GM12878 (cell line): ENCODE measurements around the gene KIF12. TPM values are rescaled to one million over a fixed set of nuclear protein-coding genes. Genes with fewer than 3 reads are reported as not detected.
A peak's percentile ranks its signal among the peaks of the same experiment; 100 is the strongest.

ENCODE experiments used
- ATAC-seq: fragments of 200-7000 bp; cut with Tn5 transposase; 3 replicates; pipeline ENCODE4 v1.9.1; 2020; ENCODE audit warnings: mild to moderate bottlenecking, moderate library complexity
- BruUV-seq: library from RNA; stranded (reverse); fragments of 400-500 nt; replicated peaks from 2 replicates; lab custom pipeline; 2021; lab: Mats Ljungman, UMichigan
- CTCF ChIA-PET: fragments of 300-600 bp; sonication (Branson Sonifier 250); formaldehyde crosslinking; extraction: SDS; loops from one replicate; lab custom pipeline; 2021; ENCODE audit warnings: inconsistent platforms; lab: Yijun Ruan, JAX
- POLR2A ChIA-PET: fragments of 350-600 bp; formaldehyde crosslinking; extraction: SDS; loops from one replicate; lab custom pipeline; 2021; ENCODE audit warnings: inconsistent platforms; lab: Charles Lee
- RAD21 ChIA-PET: fragments of 300-600 bp; sonication (Branson Sonifier 250); formaldehyde crosslinking; loops from one replicate; lab custom pipeline; 2023; ENCODE audit warnings: antibody characterized with exemption; ENCODE audit not compliant: unreplicated experiment; lab: Charles Lee
- SMC1A ChIA-PET: fragments of 300-600 bp; sonication (Branson Sonifier 250); formaldehyde crosslinking; loops from one replicate; lab custom pipeline; 2023; ENCODE audit not compliant: unreplicated experiment, uncharacterized antibody; lab: Charles Lee
- DNase-seq: peaks from one replicate; pipeline ENCODE4 v3.0.0-alpha.2; 2011; ENCODE audit warnings: low read depth, low spot score
- FAIRE-seq: peaks from 3 replicates; lab custom pipeline; 2011; peaks lifted over from hg19 to GRCh38; lab: Jason Lieb, UNC
- H2AFZ ChIP-seq: 2 replicates; pipeline ENCODE4 v1.6.0; 2011; ENCODE audit warnings: low read depth, low read length, control low read depth; ENCODE audit not compliant: control insufficient read depth
- H3K27ac ChIP-seq: 2 replicates; pipeline ENCODE4 v1.5.1; 2011; ENCODE audit warnings: control low read depth; ENCODE audit not compliant: control insufficient read depth, insufficient read depth
- H3K27me3 ChIP-seq, 2 experiments: replicated peaks in 1 of 2; 2 replicates each; pipeline versions ENCODE4 v1.6.0 to v1.6.1; 2011; ENCODE audit warnings: low read length in 1 of 2; ENCODE audit not compliant: control insufficient read depth in 2 of 2, insufficient read depth in 2 of 2
- H3K36me3 ChIP-seq, 2 experiments: 2 replicates each; pipeline ENCODE4 v1.5.1; 2011; ENCODE audit warnings: low read length in 1 of 2; ENCODE audit not compliant: control insufficient read depth in 2 of 2, insufficient read depth in 2 of 2
- H3K4me1 ChIP-seq: 2 replicates; pipeline ENCODE4 v1.6.1; 2011; ENCODE audit warnings: mild to moderate bottlenecking, low read length, moderate library complexity, mixed read lengths; ENCODE audit not compliant: control insufficient read depth, insufficient read depth
- H3K4me2 ChIP-seq: 2 replicates; pipeline ENCODE4 v1.6.0; 2011; ENCODE audit warnings: control low read depth; ENCODE audit not compliant: control insufficient read depth, insufficient read depth
- H3K4me3 ChIP-seq: fragments of 200-600 bp; sonication (generic); 2 replicates; pipeline ENCODE4 v1.5.1; 2016
- H3K79me2 ChIP-seq: 2 replicates; pipeline ENCODE4 v1.6.0; 2011; ENCODE audit warnings: low read length; ENCODE audit not compliant: control insufficient read depth, insufficient read depth
- H3K9ac ChIP-seq: 2 replicates; pipeline ENCODE4 v1.8.0; 2011; ENCODE audit warnings: low read length, control low read depth, mixed read lengths; ENCODE audit not compliant: control insufficient read depth, insufficient read depth
- H3K9me3 ChIP-seq: replicated peaks from 3 replicates; pipeline ENCODE4 v1.5.1; 2011; ENCODE audit warnings: mild to moderate bottlenecking, low read length; ENCODE audit not compliant: control insufficient read depth, insufficient read depth
- H4K20me1 ChIP-seq: 2 replicates; pipeline ENCODE4 v1.6.0; 2011; ENCODE audit not compliant: control insufficient read depth, insufficient read depth
- BACH1 ChIP-seq: fragments of 450-650 bp; IDR thresholded peaks from 2 replicates; pipeline ENCODE4 v1.6.1; 2017; ENCODE audit warnings: mild to moderate bottlenecking, borderline replicate concordance
- BHLHE40 ChIP-seq, 2 experiments: fragments of 450-650 bp in 1 of 2; IDR thresholded peaks; 2 replicates each; pipeline ENCODE4 v1.6.1; 2011 to 2017; ENCODE audit warnings: low read depth in 2 of 2, borderline replicate concordance in 1 of 2, improper control_type of control experiment in 1 of 2, low read length in 1 of 2, mild to moderate bottlenecking in 1 of 2
- BMI1 ChIP-seq: fragments of 450-650 bp; IDR thresholded peaks from 2 replicates; pipeline ENCODE4 v1.6.1; 2016; ENCODE audit warnings: mild to moderate bottlenecking, moderate library complexity, borderline replicate concordance
- EP300 ChIP-seq, 2 experiments: fragments of 150-350 bp in 1 of 2; IDR thresholded peaks; 2 replicates each; pipeline ENCODE4 v1.6.1; 2011 to 2012; ENCODE audit warnings: low read depth in 2 of 2, low read length in 2 of 2, borderline replicate concordance in 1 of 2, improper control_type of control experiment in 1 of 2, inconsistent platforms in 1 of 2; ENCODE audit not compliant: control insufficient read depth in 1 of 2
- ETV6 ChIP-seq, 2 experiments: fragments of 450-650 bp in 1 of 2; IDR thresholded peaks in 1 of 2; conservative IDR thresholded peaks in 1 of 2; 2 replicates each; pipeline ENCODE4 v1.6.1; 2014; ENCODE audit warnings: antibody characterized with exemption in 1 of 2, borderline replicate concordance in 1 of 2, low read depth in 1 of 2, mild to moderate bottlenecking in 1 of 2, moderate library complexity in 1 of 2
- GABPA ChIP-seq: IDR thresholded peaks from 2 replicates; pipeline ENCODE4 v1.6.1; 2014; ENCODE audit warnings: antibody characterized with exemption, low read depth, mild to moderate bottlenecking, inconsistent platforms
- HDAC2 ChIP-seq: fragments of 200-600 bp; sonication (generic); IDR thresholded peaks from 2 replicates; pipeline ENCODE4 v1.6.1; 2017
- IRF5 ChIP-seq: fragments of 450-650 bp; IDR thresholded peaks from 2 replicates; pipeline ENCODE4 v1.6.1; 2017; ENCODE audit warnings: borderline replicate concordance
- RBBP5 ChIP-seq: fragments of 200-600 bp; sonication (generic); conservative IDR thresholded peaks from 2 replicates; pipeline ENCODE4 v1.6.1; 2016
- RFX5 ChIP-seq: IDR thresholded peaks from 2 replicates; pipeline ENCODE4 v1.6.1; 2011; ENCODE audit warnings: low read depth, low read length, improper control_type of control experiment
- TARDBP ChIP-seq: IDR thresholded peaks from 2 replicates; pipeline ENCODE4 v1.6.1; 2016; ENCODE audit warnings: borderline replicate concordance
- ZSCAN29 ChIP-seq: fragments of 450-650 bp; IDR thresholded peaks from 2 replicates; pipeline ENCODE4 v1.6.1; 2017; ENCODE audit warnings: mild to moderate bottlenecking, moderate library complexity
- ZZZ3 ChIP-seq: IDR thresholded peaks from 2 replicates; pipeline ENCODE4 v1.6.1; 2011; ENCODE audit warnings: low read depth; ENCODE audit not compliant: control insufficient read depth, insufficient read length
- WGBS: methylation state at CpG from one replicate; pipeline ENCODE4 v1.1.6; 2016; ENCODE audit warnings: low lambda C conversion rate; ENCODE audit not compliant: insufficient replicate concordance, insufficient coverage; ENCODE audit errors: missing lambda C conversion rate; 5-methylcytosine and 5-hydroxymethylcytosine counted together
- in situ Hi-C: fragments of 300-500 bp; cut with MboI; formaldehyde crosslinking; loops from 9 replicates; pipeline ENCODE4 v1.14.3; 2018; ENCODE audit warnings: mixed read lengths
- intact Hi-C: fragments of 100-400 bp; cut with micrococcal nuclease; formaldehyde crosslinking; loops from one replicate; pipeline ENCODE4 v1.14.2; 2022; ENCODE audit not compliant: unreplicated experiment
- polyA plus RNA-seq, 11 experiments: library from polyadenylated mRNA; depleted of rRNA in 4 of 11; unstranded in 6 of 11; stranded (reverse) in 5 of 11; fragments of >200 nt; fragmentation: Nextera tagmentation in 4 of 11; fragmentation: Illumina TruSeq in 1 of 11; extraction: Ambion mirVana in 4 of 11; extraction: Trizol in 1 of 11; gene quantifications; 1 replicate in 1 of 11; 2 replicates in 10 of 11; pipeline versions ENCODE4 v1.2.1 to v1.2.3, GENCODE V29; 2011 to 2016; ENCODE audit warnings: inconsistent platforms in 2 of 11, missing spikeins in 2 of 11, low read depth in 1 of 11
- total RNA-seq, 4 experiments: library from RNA; depleted of rRNA in 3 of 4; stranded (reverse); fragments of >200 nt in 3 of 4; fragmentation: Illumina TruSeq in 1 of 4; extraction: Trizol in 1 of 4; gene quantifications; 2 replicates each; pipeline versions ENCODE4 v1.2.1 to v1.2.3, GENCODE V29; 2013 to 2021

Gene KIF12
- total and polyA plus RNA-seq, 10 of the 15 experiments (the other 5 are each of a cell fraction or from before 2014, with no cell fraction given), result not detected

GRCh38 chr9:114050226-114050568 is 48.9 kb downstream of the KIF12 start:
- H3K79me2 ChIP-seq, result no peaks in the 10 kb centered on the region
- no TSS peak for BruUV-seq
- ChIA-PET RAD21 (no interaction called here), CTCF (no interaction called here), SMC1A (no interaction called here), POLR2A (no interaction called here)
- H3K4me3 ChIP-seq, result no peak overlapping the region
- H3K27ac ChIP-seq, result no peak overlapping the region
- H3K9me3 ChIP-seq, result no peaks in the 10 kb centered on the region
- no peak for DNase-seq
- H3K9ac ChIP-seq, result no peak overlapping the region
- ATAC-seq, result no peak
- H3K4me2 ChIP-seq, result no peak overlapping the region
- intact Hi-C loops (no loop called here), in situ Hi-C loops (no loop called here)
- FAIRE-seq, result no peak
- no peaks in the 10 kb centered on the region for H3K4me1 ChIP-seq
- H2AFZ ChIP-seq, result no peak overlapping the region
- TF ChIP-seq RFX5 (no peak), BHLHE40 (IDR thresholded peaks at IDR 0.05; ENCODE audit: borderline replicate concordance in 1 of 2, low read depth in 2 of 2, low read length in 1 of 2) (peak in 1 of 2 experiments; percentile 23; a peak in 1 of 4 replicates)
- peaks cover 0 to 4% of the 10 kb centered on the region in 2 experiments; a peak in 1 of 4 replicates for H3K27me3 ChIP-seq
- no peaks in the 10 kb centered on the region for H4K20me1 ChIP-seq
- H3K36me3 ChIP-seq, result no peaks in the 10 kb centered on the region
- WGBS, result 18% methylated on average over 11 of the region's 11 CpGs

- DNase-seq (no peak), ATAC-seq (no peak), FAIRE-seq (no peak)
- H3K27me3 ChIP-seq, result peaks cover 0 to 4% of the 10 kb centered on the region in 2 experiments; a peak in 1 of 4 replicates
- in situ Hi-C loops (loop anchor here (25.0 kb wide), 1 partner anchor 587 kb away; the partner anchor contains the start of gene RGS3), intact Hi-C loops (no loop called here)
- H3K9ac ChIP-seq, result no peak overlapping the region
- RAD21 ChIA-PET, result no interaction called here
- no peaks in the 10 kb centered on the region for H4K20me1 ChIP-seq
- no peaks in the 10 kb centered on the region for H3K9me3 ChIP-seq
- H3K4me1 ChIP-seq, result no peaks in the 10 kb centered on the region
- CTCF ChIA-PET, result no interaction called here
- H3K4me2 ChIP-seq, result no peak overlapping the region
- no peak overlapping the region for H3K4me3 ChIP-seq
- no peaks in the 10 kb centered on the region for H3K79me2 ChIP-seq
- SMC1A ChIA-PET, result no interaction called here
- H3K27ac ChIP-seq, result no peak overlapping the region
- H3K36me3 ChIP-seq, result no peaks in the 10 kb centered on the region
- 51% methylated on average over 40 of the region's 40 CpGs for WGBS
- H2AFZ ChIP-seq, result no peak overlapping the region
- POLR2A ChIA-PET, result no interaction called here
- no TSS peak for BruUV-seq
- no peak for TF ChIP-seq BACH1
- no peak for TF ChIP-seq ZSCAN29
- no peak for TF ChIP-seq HDAC2
- no peak for TF ChIP-seq ZZZ3
- no peak for TF ChIP-seq IRF5
- no peak for TF ChIP-seq TARDBP
- TF ChIP-seq EP300 (IDR thresholded peaks at IDR 0.05; ENCODE audit: borderline replicate concordance in 1 of 2, control insufficient read depth in 1 of 2, low read depth in 2 of 2, low read length in 2 of 2), result no peak
- no peak for TF ChIP-seq ETV6 (conservative IDR thresholded peaks at IDR 0.05 in 1 of 2, IDR thresholded peaks at IDR 0.05 in 1 of 2; ENCODE audit: borderline replicate concordance in 1 of 2, low read depth in 1 of 2)
- no peak for TF ChIP-seq RBBP5
- no peak for TF ChIP-seq GABPA
- no peak for TF ChIP-seq BMI1
Measured at GRCh38 chr9:114049441-114050225, 49.5 kb downstream of the KIF12 start.
